ENCODE data around the gene SIK1. TPM values are rescaled to one million over a fixed set of nuclear protein-coding genes. Genes with fewer than 3 reads are reported as not detected.
"Not testable (repeated sequence)": the region's sequence is repeated elsewhere in the genome, so short reads cannot be mapped to it uniquely, and the experiment has no call there.

Gene SIK1
- polyA plus RNA-seq (2013), result 5.8 TPM

- H3K4me3 ChIP-seq (ENCODE audit: control insufficient read depth in 1 of 7, extremely low read depth in 1 of 7, insufficient read depth in 4 of 7, low read depth in 2 of 7, low read length in 6 of 7); H3K27me3 ChIP-seq (replicated peaks in 2 of 5; ENCODE audit: control insufficient read depth in 4 of 5, insufficient read depth in 5 of 5, low read length in 4 of 5); H3K9me3 ChIP-seq (ENCODE audit: control extremely low read depth in 1 of 5, control insufficient read depth in 4 of 5, insufficient read depth in 2 of 5, low read depth in 1 of 5, low read length in 4 of 5); POLR2A ChIA-PET; CTCF ChIA-PET; DNase-seq; H3K4me1 ChIP-seq (ENCODE audit: control extremely low read depth in 1 of 4, control insufficient read depth in 4 of 4, insufficient read depth in 4 of 4, low read length in 3 of 4); H3K27ac ChIP-seq (ENCODE audit: insufficient read depth in 1 of 2, low read depth in 1 of 2, low read length in 2 of 2, poor library complexity in 1 of 2, severe bottlenecking in 2 of 2); H3K36me3 ChIP-seq (ENCODE audit: control insufficient read depth in 4 of 4, insufficient read depth in 4 of 4, low read length in 3 of 4): not testable (repeated sequence)
- WGBS (ENCODE audit: insufficient coverage), result no CpG with 5 or more reads among the region's 120 CpGs
Observed at GRCh38 chr21:43426404-43427241, at the start of gene SIK1. Gene SIK1, minus strand, starts transcription at chr21:43427131. Its CDS starts 953 bp downstream, at chr21:43426178.

DNA sequence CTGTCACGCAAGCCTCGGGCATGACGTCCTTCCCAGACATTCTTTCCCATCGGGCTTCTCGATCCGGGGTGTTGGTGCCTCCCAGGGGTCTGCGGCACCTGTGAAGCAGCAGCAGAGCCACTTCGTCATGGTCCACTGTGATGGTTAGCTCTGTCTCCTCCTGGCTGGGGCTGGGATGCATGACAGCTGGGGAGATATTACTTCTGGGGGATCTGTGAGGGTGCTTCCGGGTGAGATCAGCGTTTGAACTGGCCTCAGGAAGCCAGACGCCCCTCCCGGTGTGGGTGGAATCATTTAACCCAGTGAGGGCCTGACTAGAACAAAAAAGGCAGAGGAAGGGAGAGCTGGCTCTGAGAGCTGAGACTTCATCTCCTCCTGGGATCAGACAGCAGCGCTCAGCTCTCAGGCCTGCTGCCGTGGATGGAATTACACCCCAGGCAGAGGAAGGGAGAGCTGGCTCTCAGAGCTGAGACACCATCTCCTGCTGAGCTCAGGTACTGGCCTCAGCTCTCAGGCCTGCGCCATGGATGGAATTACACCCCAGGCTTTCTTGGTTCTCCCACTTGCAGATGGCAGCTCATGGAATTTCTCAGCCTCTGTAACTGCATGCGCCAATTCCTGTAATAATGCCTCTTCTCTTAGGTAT lies 44.8 kb upstream of the SIK1 start:
- H3K36me3 ChIP-seq (ENCODE audit: control insufficient read depth in 4 of 4, insufficient read depth in 4 of 4, low read length in 3 of 4); H3K9me3 ChIP-seq (ENCODE audit: control extremely low read depth in 1 of 5, control insufficient read depth in 4 of 5, insufficient read depth in 2 of 5, low read depth in 1 of 5, low read length in 4 of 5); DNase-seq; H3K4me1 ChIP-seq (ENCODE audit: control extremely low read depth in 1 of 4, control insufficient read depth in 4 of 4, insufficient read depth in 4 of 4, low read length in 3 of 4); H3K4me3 ChIP-seq (ENCODE audit: control insufficient read depth in 1 of 7, extremely low read depth in 1 of 7, insufficient read depth in 4 of 7, low read depth in 2 of 7, low read length in 6 of 7); CTCF ChIA-PET; H3K27me3 ChIP-seq (replicated peaks in 2 of 5; ENCODE audit: control insufficient read depth in 4 of 5, insufficient read depth in 5 of 5, low read length in 4 of 5); H3K27ac ChIP-seq (ENCODE audit: insufficient read depth in 1 of 2, low read depth in 1 of 2, low read length in 2 of 2, poor library complexity in 1 of 2, severe bottlenecking in 2 of 2); POLR2A ChIA-PET: not testable (repeated sequence)
- no CpG with 5 or more reads among the region's 16 CpGs for WGBS (ENCODE audit: insufficient coverage)

GRCh38 chr21:43469719-43470458 lies 43.0 kb upstream of the SIK1 start:
- no CpG with 5 or more reads among the region's 31 CpGs for WGBS (ENCODE audit: insufficient coverage)
- CTCF ChIA-PET, POLR2A ChIA-PET: not testable (repeated sequence)

DNA sequence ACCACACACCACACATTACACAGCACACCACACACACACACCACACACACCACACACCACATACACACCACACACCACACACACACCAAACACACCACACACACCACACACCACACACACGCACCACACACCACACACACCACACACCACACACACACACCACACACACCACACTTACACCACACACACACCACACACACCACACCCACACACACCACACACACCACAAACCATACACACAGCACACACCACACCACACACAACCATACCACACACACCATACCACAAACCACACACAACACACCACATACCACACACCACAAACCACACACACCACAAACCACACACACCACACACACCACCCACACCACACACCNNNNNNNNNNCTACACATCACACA lies 40.9 kb upstream of the SIK1 start:
- Histone ChIP-seq H3K4me1 (ENCODE audit: control extremely low read depth in 1 of 4, control insufficient read depth in 4 of 4, insufficient read depth in 4 of 4, low read length in 3 of 4) (no peaks in the 10 kb centered on the region), H3K9me3 (ENCODE audit: control extremely low read depth in 1 of 5, control insufficient read depth in 4 of 5, insufficient read depth in 2 of 5, low read depth in 1 of 5, low read length in 4 of 5) (no peaks in the 10 kb centered on the region), H3K4me3 (ENCODE audit: control insufficient read depth in 1 of 7, extremely low read depth in 1 of 7, insufficient read depth in 4 of 7, low read depth in 2 of 7, low read length in 6 of 7) (no peak overlapping the region), H3K27ac (ENCODE audit: insufficient read depth in 1 of 2, low read depth in 1 of 2, low read length in 2 of 2, poor library complexity in 1 of 2, severe bottlenecking in 2 of 2) (no peak overlapping the region), H3K36me3 (ENCODE audit: control insufficient read depth in 4 of 4, insufficient read depth in 4 of 4, low read length in 3 of 4) (no peaks in the 10 kb centered on the region), H3K27me3 (replicated peaks in 2 of 5; ENCODE audit: control insufficient read depth in 4 of 5, insufficient read depth in 5 of 5, low read length in 4 of 5) (no peaks in the 10 kb centered on the region)
- ChIA-PET POLR2A (no interaction called here), CTCF (no interaction called here)
- WGBS (ENCODE audit: insufficient coverage), result no CpG with 5 or more reads among the region's 1 CpG
- no peak for DNase-seq

More at GRCh38 chr21:43469719-43470458, 43.0 kb upstream of the SIK1 start:
- DNase-seq; H3K27me3 ChIP-seq (replicated peaks in 2 of 5; ENCODE audit: control insufficient read depth in 4 of 5, insufficient read depth in 5 of 5, low read length in 4 of 5); H3K27ac ChIP-seq (ENCODE audit: insufficient read depth in 1 of 2, low read depth in 1 of 2, low read length in 2 of 2, poor library complexity in 1 of 2, severe bottlenecking in 2 of 2); H3K4me1 ChIP-seq (ENCODE audit: control extremely low read depth in 1 of 4, control insufficient read depth in 4 of 4, insufficient read depth in 4 of 4, low read length in 3 of 4); H3K36me3 ChIP-seq (ENCODE audit: control insufficient read depth in 4 of 4, insufficient read depth in 4 of 4, low read length in 3 of 4); H3K4me3 ChIP-seq (ENCODE audit: control insufficient read depth in 1 of 7, extremely low read depth in 1 of 7, insufficient read depth in 4 of 7, low read depth in 2 of 7, low read length in 6 of 7); H3K9me3 ChIP-seq (ENCODE audit: control extremely low read depth in 1 of 5, control insufficient read depth in 4 of 5, insufficient read depth in 2 of 5, low read depth in 1 of 5, low read length in 4 of 5): not testable (repeated sequence)

DNA sequence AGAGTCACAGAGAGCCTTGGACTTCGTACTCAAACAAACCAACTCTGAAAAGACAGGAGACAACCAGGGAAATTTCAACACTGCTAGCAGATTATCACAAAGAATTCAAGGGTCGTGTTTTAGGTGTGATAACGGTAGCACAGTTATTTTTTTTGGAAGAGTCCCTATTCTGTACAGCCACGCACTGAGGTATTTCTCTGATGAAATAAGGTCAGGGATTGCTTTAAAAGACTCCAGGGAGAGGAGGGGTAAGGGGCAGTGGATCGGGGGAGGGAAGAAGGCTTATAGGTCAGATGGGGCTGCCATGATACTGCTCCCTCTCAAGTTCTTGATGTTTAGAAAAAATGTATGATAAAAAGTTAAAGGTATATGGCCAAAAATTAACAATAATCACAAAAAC lies 38.2 kb upstream of the SIK1 start:
- POLR2A ChIA-PET; H3K4me1 ChIP-seq (ENCODE audit: control extremely low read depth in 1 of 4, control insufficient read depth in 4 of 4, insufficient read depth in 4 of 4, low read length in 3 of 4); H3K36me3 ChIP-seq (ENCODE audit: control insufficient read depth in 4 of 4, insufficient read depth in 4 of 4, low read length in 3 of 4); CTCF ChIA-PET; H3K4me3 ChIP-seq (ENCODE audit: control insufficient read depth in 1 of 7, extremely low read depth in 1 of 7, insufficient read depth in 4 of 7, low read depth in 2 of 7, low read length in 6 of 7); DNase-seq; H3K27ac ChIP-seq (ENCODE audit: insufficient read depth in 1 of 2, low read depth in 1 of 2, low read length in 2 of 2, poor library complexity in 1 of 2, severe bottlenecking in 2 of 2); H3K9me3 ChIP-seq (ENCODE audit: control extremely low read depth in 1 of 5, control insufficient read depth in 4 of 5, insufficient read depth in 2 of 5, low read depth in 1 of 5, low read length in 4 of 5); H3K27me3 ChIP-seq (replicated peaks in 2 of 5; ENCODE audit: control insufficient read depth in 4 of 5, insufficient read depth in 5 of 5, low read length in 4 of 5): not testable (repeated sequence)
- no CpG with 5 or more reads among the region's 5 CpGs for WGBS (ENCODE audit: insufficient coverage)

DNA sequence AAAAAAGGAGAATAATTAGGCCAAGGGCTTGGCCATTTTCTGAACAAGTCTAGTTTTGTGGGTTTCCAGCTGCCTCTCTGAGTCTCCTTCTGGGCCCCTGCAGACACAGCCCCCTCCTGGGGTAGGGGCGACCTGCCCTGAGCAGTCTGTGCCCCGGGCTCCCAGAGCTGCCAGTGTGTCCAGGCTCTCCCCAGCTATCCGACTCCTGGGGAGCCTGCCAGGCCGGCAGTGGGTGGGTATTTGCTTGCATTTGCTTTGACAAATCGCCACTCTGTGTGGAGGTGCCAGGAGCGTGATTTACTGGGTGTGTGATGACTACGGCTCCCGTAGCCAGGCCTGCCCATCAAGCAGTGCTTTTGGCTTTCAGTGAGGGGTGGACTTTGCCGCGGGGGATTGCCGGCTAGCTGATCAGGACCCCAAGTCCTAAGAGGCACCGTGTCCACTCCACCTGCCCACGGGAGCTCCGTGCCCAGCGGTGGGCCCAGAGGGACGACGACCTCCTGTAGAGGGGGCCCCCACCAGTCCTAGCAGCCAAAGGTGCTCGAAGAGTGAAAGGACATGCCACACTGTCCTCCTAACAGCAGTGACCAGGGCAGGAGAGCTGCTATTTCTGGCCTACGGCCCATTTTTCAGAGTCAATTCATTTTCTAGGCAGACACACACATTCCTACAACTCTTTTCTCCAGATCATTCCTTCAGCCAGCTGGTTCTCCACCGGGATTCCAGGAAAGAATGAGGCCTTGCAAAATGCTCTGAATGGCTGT lies 36.7 kb upstream of the SIK1 start:
- DNase-seq; H3K9me3 ChIP-seq (ENCODE audit: control extremely low read depth in 1 of 5, control insufficient read depth in 4 of 5, insufficient read depth in 2 of 5, low read depth in 1 of 5, low read length in 4 of 5); H3K36me3 ChIP-seq (ENCODE audit: control insufficient read depth in 4 of 4, insufficient read depth in 4 of 4, low read length in 3 of 4); CTCF ChIA-PET; H3K4me1 ChIP-seq (ENCODE audit: control extremely low read depth in 1 of 4, control insufficient read depth in 4 of 4, insufficient read depth in 4 of 4, low read length in 3 of 4); H3K27me3 ChIP-seq (replicated peaks in 2 of 5; ENCODE audit: control insufficient read depth in 4 of 5, insufficient read depth in 5 of 5, low read length in 4 of 5); H3K27ac ChIP-seq (ENCODE audit: insufficient read depth in 1 of 2, low read depth in 1 of 2, low read length in 2 of 2, poor library complexity in 1 of 2, severe bottlenecking in 2 of 2); POLR2A ChIA-PET; H3K4me3 ChIP-seq (ENCODE audit: control insufficient read depth in 1 of 7, extremely low read depth in 1 of 7, insufficient read depth in 4 of 7, low read depth in 2 of 7, low read length in 6 of 7): not testable (repeated sequence)
- no CpG with 5 or more reads among the region's 20 CpGs for WGBS (ENCODE audit: insufficient coverage)
